SIG-M5 (cell line): ENCODE data around the gene RASA3.

Experiments used
- DNase-seq: peaks from one replicate; lab custom pipeline; 2025; lab: John Stamatoyannopoulos, UW

Gene RASA3

GRCh38 chr13:114065926-114066774 is 66.3 kb downstream of the RASA3 start:
- no peak for DNase-seq

GRCh38 chr13:114065141-114065925 is 67.1 kb downstream of the RASA3 start:
- DNase-seq, result peak; percentile 95

- DNase-seq, result no peak
These were observed 67.8 kb downstream of the RASA3 start for GRCh38 chr13:114064450-114065140.

- no peak for DNase-seq
These were observed 68.6 kb downstream of the RASA3 start for GRCh38 chr13:114063545-114064449.

GRCh38 chr13:114062754-114063153 is 69.7 kb downstream of the RASA3 start:
- peak; percentile 70 for DNase-seq

- DNase-seq, result no peak
These were observed 70.1 kb downstream of the RASA3 start for GRCh38 chr13:114062341-114062740.

- no peak for DNase-seq
These were observed 70.7 kb downstream of the RASA3 start for GRCh38 chr13:114061744-114062143.

- no peak for DNase-seq
These were observed 71.4 kb downstream of the RASA3 start for GRCh38 chr13:114061047-114061446.

GRCh38 chr13:114059946-114060860 is 72.2 kb downstream of the RASA3 start:
- no peak for DNase-seq

GRCh38 chr13:114059428-114059827 is 73.0 kb downstream of the RASA3 start:
- DNase-seq, result no peak

GRCh38 chr13:114058051-114058867 is 74.2 kb downstream of the RASA3 start:
- DNase-seq, result no peak

GRCh38 chr13:114057166-114058050 is 75.0 kb downstream of the RASA3 start:
- no peak for DNase-seq

GRCh38 chr13:114056205-114057013 is 76.0 kb downstream of the RASA3 start:
- no peak for DNase-seq

- DNase-seq, result no peak
These were observed 76.7 kb downstream of the RASA3 start for GRCh38 chr13:114055766-114056165.

GRCh38 chr13:114054830-114055439 is 77.5 kb downstream of the RASA3 start:
- no peak for DNase-seq

GRCh38 chr13:114054264-114054663 is 78.2 kb downstream of the RASA3 start:
- DNase-seq, result no peak

- DNase-seq, result no peak
These were observed 79.4 kb downstream of the RASA3 start for GRCh38 chr13:114053026-114053425.
